ENCODE measurements around the gene FEM1B. TPM values are rescaled to one million over a fixed set of nuclear protein-coding genes. Genes with fewer than 3 reads are reported as not detected.

Gene FEM1B
- total and polyA plus RNA-seq, 2 donors (not counting 3 experiments of a cell fraction or from before 2014, with no cell fraction given): 11.1 to 33.2 TPM

GRCh38 chr15:68252925-68253534, 24.5 kb upstream of the FEM1B start:
- DNase-seq (ENCODE audit: low read depth, low spot score) (peak; percentile 80), FAIRE-seq (peak; percentile 70)
- peak; percentile 64 to 66 for TF ChIP-seq CTCF (IDR thresholded peaks at IDR 0.05; ENCODE audit: extremely low read depth in 1 of 2, insufficient read depth in 1 of 2, low read depth in 1 of 2, low read length in 2 of 2)
- TF ChIP-seq JUN (IDR thresholded peaks at IDR 0.05; ENCODE audit: borderline replicate concordance, insufficient read depth, insufficient read length, low read depth): no peak
- POLR2A ChIA-PET: interaction anchor here (0.6 to 1.1 kb wide), 3 partner anchors 24 to 53 kb away, joined by 3 to 4 read pairs (median 4); partner anchors contain the start of gene FEM1B
- no peak overlapping the region for H2AFZ ChIP-seq (ENCODE audit: low read depth, low read length)
- no peak overlapping the region for H3K27ac ChIP-seq (ENCODE audit: insufficient read depth, low read depth, low read length)
- H4K20me1 ChIP-seq (replicated peaks; ENCODE audit: control insufficient read depth, extremely low read depth, insufficient read depth, low read length): no peaks in the 10 kb centered on the region
- no peak overlapping the region for H3K4me2 ChIP-seq (ENCODE audit: insufficient read depth, low read length)
- dilution Hi-C loops (cut with MboI; ENCODE audit: extremely low pct_ligation_motif_present, low sequenced_read_pairs) (no loop called here), intact Hi-C loops (cut with micrococcal nuclease) (loop anchor here (1.0 to 5.0 kb wide), 4 partner anchors 53 to 422 kb away; no protein-coding TSS in a partner anchor)
- no peaks in the 10 kb centered on the region for H3K79me2 ChIP-seq (ENCODE audit: control insufficient read depth, insufficient read depth, low read length)
- CTCF ChIA-PET: interaction anchor here (0.5 to 5.5 kb wide), 70 partner anchors 8 to 1141 kb away, joined by 3 to 233 read pairs (median 4); partner anchors contain the start of genes CLN6 and FEM1B
- H3K36me3 ChIP-seq (ENCODE audit: control insufficient read depth in 2 of 2, extremely low read depth in 1 of 2, insufficient read depth in 2 of 2, low read length in 2 of 2): no peaks in the 10 kb centered on the region
- peaks cover 7 to 10% of the 10 kb centered on the region in 2 experiments for H3K27me3 ChIP-seq (ENCODE audit: control insufficient read depth in 2 of 2, insufficient read depth in 2 of 2, low read length in 2 of 2)
- BruUV-seq (replicated peaks): no TSS peak
- H3K9me3 ChIP-seq (replicated peaks; ENCODE audit: control insufficient read depth, insufficient read depth, low read length): no peaks in the 10 kb centered on the region
- no peak overlapping the region for H3K9ac ChIP-seq (replicated peaks; ENCODE audit: extremely low read depth, insufficient read depth, low read length)
- H3K4me3 ChIP-seq (replicated peaks in 1 of 3; ENCODE audit: insufficient read depth in 1 of 3, low read depth in 1 of 3, low read length in 3 of 3): no peak overlapping the region
- H3K4me1 ChIP-seq (ENCODE audit: control insufficient read depth, extremely low read depth, insufficient read depth, low read length): peaks cover 5% of the 10 kb centered on the region
- no peaks in the 10 kb centered on the region for H3K9me1 ChIP-seq (replicated peaks; ENCODE audit: control insufficient read depth, extremely low read depth, insufficient read depth, low read length)
